ENCODE results near the gene TRIM2. TPM values are rescaled to one million over a fixed set of nuclear protein-coding genes. Genes with fewer than 3 reads are reported as not detected.

The TRIM2 gene
- total RNA-seq, 1 donor: 39.8 TPM

- Histone ChIP-seq H4K20me1 (ENCODE audit: insufficient read depth, low read length) (peaks cover 9% of the 10 kb centered on the region), H3K4me1 (ENCODE audit: insufficient read depth, low read length) (peaks cover 7% of the 10 kb centered on the region), H3K27ac (ENCODE audit: low read depth, low read length) (no peak overlapping the region), H3K27me3 (ENCODE audit: insufficient read depth, low read length) (no peaks in the 10 kb centered on the region), H3K4me3 (ENCODE audit: insufficient read depth, low read length) (peak overlapping the region; percentile 82), H3K36me3 (ENCODE audit: insufficient read depth, low read length) (no peaks in the 10 kb centered on the region), H3K79me2 (ENCODE audit: insufficient read depth, low read length) (no peaks in the 10 kb centered on the region), H2AFZ (ENCODE audit: low read length) (peak overlapping the region; percentile 82), H3K9me3 (ENCODE audit: low read depth, low read length) (no peaks in the 10 kb centered on the region), H3K4me2 (ENCODE audit: insufficient read depth, low read length) (peak overlapping the region; percentile 93)
- TF ChIP-seq CTCF (IDR thresholded peaks at IDR 0.05; ENCODE audit: extremely low read depth, low read depth, low read length): no peak
- no peak for DNase-seq (ENCODE audit: insufficient read length, low spot score, missing footprints)
These were observed 44.5 kb downstream of the TRIM2 start for GRCh38 chr4:153248641-153249198.

GRCh38 chr4:153249199-153250041, 45.2 kb downstream of the TRIM2 start:
- Histone ChIP-seq H2AFZ (ENCODE audit: low read length) (peak overlapping the region; percentile 82), H3K9me3 (ENCODE audit: low read depth, low read length) (no peaks in the 10 kb centered on the region), H4K20me1 (ENCODE audit: insufficient read depth, low read length) (peaks cover 14% of the 10 kb centered on the region), H3K27ac (ENCODE audit: low read depth, low read length) (no peak overlapping the region), H3K4me2 (ENCODE audit: insufficient read depth, low read length) (peak overlapping the region; percentile 93), H3K36me3 (ENCODE audit: insufficient read depth, low read length) (no peaks in the 10 kb centered on the region), H3K4me3 (ENCODE audit: insufficient read depth, low read length) (peak overlapping the region; percentile 82), H3K79me2 (ENCODE audit: insufficient read depth, low read length) (no peaks in the 10 kb centered on the region), H3K4me1 (ENCODE audit: insufficient read depth, low read length) (peaks cover 7% of the 10 kb centered on the region), H3K27me3 (ENCODE audit: insufficient read depth, low read length) (no peaks in the 10 kb centered on the region)
- TF ChIP-seq CTCF (IDR thresholded peaks at IDR 0.05; ENCODE audit: extremely low read depth, low read depth, low read length): no peak
- peak; percentile 95 for DNase-seq (ENCODE audit: insufficient read length, low spot score, missing footprints)

GRCh38 chr4:153252122-153252521, 47.9 kb downstream of the TRIM2 start:
- H3K4me1 ChIP-seq (ENCODE audit: insufficient read depth, low read length): peaks cover 7% of the 10 kb centered on the region
- H2AFZ ChIP-seq (ENCODE audit: low read length): no peak overlapping the region
- no peak for DNase-seq (ENCODE audit: insufficient read length, low spot score, missing footprints)
- no peak overlapping the region for H3K27ac ChIP-seq (ENCODE audit: low read depth, low read length)
- H3K4me3 ChIP-seq (ENCODE audit: insufficient read depth, low read length): no peak overlapping the region
- H3K4me2 ChIP-seq (ENCODE audit: insufficient read depth, low read length): no peak overlapping the region
- no peaks in the 10 kb centered on the region for H3K36me3 ChIP-seq (ENCODE audit: insufficient read depth, low read length)
- no peaks in the 10 kb centered on the region for H3K9me3 ChIP-seq (ENCODE audit: low read depth, low read length)
- H4K20me1 ChIP-seq (ENCODE audit: insufficient read depth, low read length): peaks cover 14% of the 10 kb centered on the region
- H3K79me2 ChIP-seq (ENCODE audit: insufficient read depth, low read length): no peaks in the 10 kb centered on the region
- H3K27me3 ChIP-seq (ENCODE audit: insufficient read depth, low read length): no peaks in the 10 kb centered on the region
- TF ChIP-seq CTCF (IDR thresholded peaks at IDR 0.05; ENCODE audit: extremely low read depth, low read depth, low read length): no peak

DNA sequence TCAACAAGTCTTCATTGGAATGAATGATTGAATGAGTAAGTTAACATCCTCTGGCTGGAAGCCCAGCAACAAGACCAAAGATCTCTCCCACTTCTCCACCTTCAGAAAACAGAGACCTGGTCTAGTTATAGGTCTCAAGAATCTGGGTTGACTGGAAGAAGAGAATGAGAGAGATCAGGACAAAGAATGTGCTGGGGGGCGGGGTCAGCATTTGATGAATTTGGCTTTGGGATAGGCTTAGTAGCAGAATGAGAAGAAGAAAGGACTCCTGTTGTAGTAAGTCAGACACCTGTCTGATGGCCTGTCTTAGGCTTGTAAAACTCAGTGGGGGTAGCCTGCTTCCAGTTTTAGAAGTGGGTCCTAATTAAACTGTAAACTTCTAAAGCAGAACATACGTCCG, 51.0 kb downstream of the TRIM2 start:
- Histone ChIP-seq H3K36me3 (ENCODE audit: insufficient read depth, low read length) (no peaks in the 10 kb centered on the region), H3K4me1 (ENCODE audit: insufficient read depth, low read length) (no peaks in the 10 kb centered on the region), H4K20me1 (ENCODE audit: insufficient read depth, low read length) (peaks cover 7% of the 10 kb centered on the region), H3K27ac (ENCODE audit: low read depth, low read length) (no peak overlapping the region), H3K9me3 (ENCODE audit: low read depth, low read length) (no peaks in the 10 kb centered on the region), H3K79me2 (ENCODE audit: insufficient read depth, low read length) (no peaks in the 10 kb centered on the region), H3K4me3 (ENCODE audit: insufficient read depth, low read length) (no peak overlapping the region), H2AFZ (ENCODE audit: low read length) (no peak overlapping the region), H3K27me3 (ENCODE audit: insufficient read depth, low read length) (no peaks in the 10 kb centered on the region), H3K4me2 (ENCODE audit: insufficient read depth, low read length) (no peak overlapping the region)
- no peak for DNase-seq (ENCODE audit: insufficient read length, low spot score, missing footprints)
- TF ChIP-seq CTCF (IDR thresholded peaks at IDR 0.05; ENCODE audit: extremely low read depth, low read depth, low read length): no peak
